CD4-positive, alpha-beta T cell treated with Interferon alpha-2 for 1 hour (primary cell): ENCODE measurements around the gene DIP2C.

Source experiments
- DNase-seq, 2 donors: peaks; one replicate each; pipeline ENCODE4 v3.0.0-alpha.2; 2020 to 2022

DIP2C gene

GRCh38 chr10:404991-405390 lies 284.5 kb downstream of the DIP2C start:
- no peak for DNase-seq

DNA sequence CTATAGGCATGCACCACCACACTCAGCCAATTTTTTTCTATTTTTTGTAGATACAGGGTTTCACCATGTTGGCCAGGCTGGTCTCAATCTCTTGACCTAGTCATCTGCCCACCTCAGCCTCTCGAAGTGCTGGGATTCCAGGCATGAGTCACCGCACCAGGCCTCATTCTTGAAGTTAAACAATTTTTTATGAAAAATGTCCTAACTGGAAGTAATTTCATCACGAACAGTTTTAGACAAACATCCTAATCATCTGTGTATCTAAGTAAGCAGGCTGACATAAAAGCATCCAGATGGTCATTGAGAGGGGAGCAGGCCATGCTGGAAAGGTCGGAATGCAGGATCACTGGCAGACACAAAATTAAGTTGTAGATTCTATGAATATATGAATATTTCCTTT lies 285.1 kb downstream of the DIP2C start:
- DNase-seq: no peak

DNA sequence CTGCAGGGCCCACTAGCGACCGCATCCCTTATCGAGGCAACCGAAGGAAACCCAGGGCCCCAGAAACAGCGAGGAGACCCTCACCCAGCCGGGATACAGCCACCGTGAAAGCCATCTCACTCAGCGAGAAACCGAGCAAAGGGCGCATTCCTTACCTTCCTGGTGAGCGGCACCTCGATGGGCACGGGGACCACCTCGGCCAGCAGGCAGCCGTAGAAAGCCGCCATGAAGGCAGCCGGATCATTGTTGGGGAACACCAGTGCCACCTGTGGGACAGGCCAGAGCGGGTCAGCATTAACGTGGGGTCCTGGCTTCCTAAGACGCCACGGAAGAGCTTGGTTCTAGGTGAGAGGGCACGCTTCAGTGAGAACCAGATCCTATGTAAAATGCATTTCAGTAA lies 290.5 kb downstream of the DIP2C start:
- no peak for DNase-seq

GRCh38 chr10:397321-398068 lies 292.0 kb downstream of the DIP2C start:
- no peak for DNase-seq

- DNase-seq: no peak
These were observed 292.8 kb downstream of the DIP2C start for GRCh38 chr10:396535-397220.

DNA sequence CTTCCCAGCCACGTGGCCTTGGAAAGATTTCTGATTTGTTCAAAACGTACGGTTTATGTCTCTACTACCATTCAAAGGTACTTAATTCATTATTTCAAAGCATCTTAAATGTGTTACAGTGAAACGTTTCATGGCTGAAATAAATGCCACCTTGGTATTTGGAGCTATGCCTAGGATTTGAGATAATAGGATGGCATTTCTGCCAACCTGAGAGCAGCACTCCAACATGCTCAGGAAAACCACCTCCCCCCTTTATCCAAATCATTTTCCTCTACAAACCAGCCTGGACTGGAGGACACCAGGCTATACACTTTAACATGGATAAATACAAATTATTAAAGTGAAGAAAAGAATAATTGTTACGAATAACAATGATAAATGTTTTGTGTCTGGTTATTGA lies 293.4 kb downstream of the DIP2C start:
- no peak for DNase-seq

- no peak for DNase-seq
These were observed 293.8 kb downstream of the DIP2C start for GRCh38 chr10:395665-396064.

DNA sequence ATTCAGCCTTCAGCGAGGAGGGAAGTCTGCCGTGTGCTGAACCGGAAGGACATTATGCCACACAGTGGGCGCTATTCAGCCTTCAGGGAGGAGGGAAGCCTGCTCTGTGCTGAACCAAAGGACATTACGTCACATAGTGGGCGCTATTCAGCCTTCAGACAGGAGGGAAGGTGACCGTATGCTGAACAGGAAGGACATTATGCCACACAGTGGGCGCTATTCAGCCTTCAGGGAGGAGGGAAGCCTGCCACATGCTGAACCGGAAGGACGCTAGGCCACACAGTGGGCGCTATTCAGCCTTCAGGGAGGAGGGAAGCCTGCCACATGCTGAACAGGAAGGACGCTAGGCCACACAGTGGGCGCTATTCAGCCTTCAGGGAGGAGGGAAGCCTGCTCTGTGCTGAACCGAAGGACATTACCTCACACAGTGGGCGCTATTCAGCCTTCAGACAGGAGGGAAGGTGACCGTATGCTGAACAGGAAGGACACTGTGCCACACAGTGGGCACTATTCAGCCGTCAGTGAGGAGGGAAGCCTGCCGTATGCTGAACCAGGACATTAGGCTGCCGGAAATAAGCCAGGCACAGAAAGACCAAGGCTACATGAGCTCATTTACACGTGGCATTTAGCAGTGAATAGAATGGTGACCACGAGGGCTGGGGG lies 294.9 kb downstream of the DIP2C start:
- peak in 1 of 2 donors; percentile 11 for DNase-seq

DNA sequence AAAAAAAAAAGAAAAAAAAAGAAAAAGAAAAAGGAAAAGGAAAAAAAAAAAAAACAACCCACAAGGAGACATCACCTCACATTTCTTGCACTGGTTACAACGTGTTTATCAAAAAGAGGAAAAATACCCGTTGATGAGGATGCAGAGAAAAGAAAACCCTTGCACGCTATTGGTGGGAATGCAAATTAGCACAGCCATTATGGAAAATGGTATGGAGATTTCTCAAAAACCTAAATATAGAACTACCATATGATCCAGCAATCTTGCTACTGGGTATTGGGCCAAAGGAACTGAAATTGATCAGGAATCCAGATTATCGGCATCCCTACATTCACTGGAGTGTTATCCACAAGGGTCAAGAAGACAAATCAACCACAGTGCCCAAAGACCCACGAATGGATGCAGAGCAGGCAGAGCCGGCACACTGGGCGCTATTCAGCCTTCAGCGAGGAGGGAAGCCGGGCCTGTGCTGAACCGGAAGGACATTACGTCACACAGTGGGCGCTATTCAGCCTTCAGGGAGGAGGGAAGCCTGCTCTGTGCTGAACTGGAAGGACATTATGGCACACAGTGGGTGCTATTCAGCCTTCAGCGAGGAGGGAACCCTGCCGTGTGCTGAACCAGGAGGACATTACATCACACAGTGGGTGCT lies 295.6 kb downstream of the DIP2C start:
- no peak for DNase-seq

DNA sequence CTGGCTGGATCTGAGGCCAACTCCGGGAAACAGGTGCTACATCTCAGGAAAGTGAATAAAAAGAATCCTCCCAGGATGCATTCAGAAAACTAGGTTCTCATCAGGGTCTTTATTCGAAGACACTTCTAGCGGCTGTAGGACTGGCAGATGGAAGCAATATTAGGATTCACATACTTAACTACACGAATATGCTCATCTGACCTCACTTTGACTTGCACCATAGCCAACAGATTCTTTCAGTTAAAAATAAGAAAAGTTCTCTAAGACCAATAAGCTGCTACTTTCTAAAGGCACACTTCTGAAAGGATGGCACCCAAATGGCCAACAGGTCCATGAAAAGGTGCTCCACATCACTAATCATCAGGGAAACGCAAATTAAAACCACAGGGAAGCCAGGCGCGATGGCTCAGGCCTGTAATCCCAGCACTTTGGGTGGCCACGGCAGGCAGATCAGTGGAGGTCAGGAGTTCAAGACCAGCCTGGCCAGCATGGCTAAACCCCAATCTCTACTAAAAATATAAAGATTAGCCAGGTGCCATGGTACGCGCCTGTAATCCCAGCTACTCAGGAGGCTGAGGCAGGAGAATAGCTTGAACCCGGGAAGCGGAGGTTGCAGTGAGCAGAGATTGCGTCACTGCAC lies 296.2 kb downstream of the DIP2C start:
- no peak for DNase-seq

- no peak for DNase-seq
These were observed 296.8 kb downstream of the DIP2C start for GRCh38 chr10:392705-393037.

DNA sequence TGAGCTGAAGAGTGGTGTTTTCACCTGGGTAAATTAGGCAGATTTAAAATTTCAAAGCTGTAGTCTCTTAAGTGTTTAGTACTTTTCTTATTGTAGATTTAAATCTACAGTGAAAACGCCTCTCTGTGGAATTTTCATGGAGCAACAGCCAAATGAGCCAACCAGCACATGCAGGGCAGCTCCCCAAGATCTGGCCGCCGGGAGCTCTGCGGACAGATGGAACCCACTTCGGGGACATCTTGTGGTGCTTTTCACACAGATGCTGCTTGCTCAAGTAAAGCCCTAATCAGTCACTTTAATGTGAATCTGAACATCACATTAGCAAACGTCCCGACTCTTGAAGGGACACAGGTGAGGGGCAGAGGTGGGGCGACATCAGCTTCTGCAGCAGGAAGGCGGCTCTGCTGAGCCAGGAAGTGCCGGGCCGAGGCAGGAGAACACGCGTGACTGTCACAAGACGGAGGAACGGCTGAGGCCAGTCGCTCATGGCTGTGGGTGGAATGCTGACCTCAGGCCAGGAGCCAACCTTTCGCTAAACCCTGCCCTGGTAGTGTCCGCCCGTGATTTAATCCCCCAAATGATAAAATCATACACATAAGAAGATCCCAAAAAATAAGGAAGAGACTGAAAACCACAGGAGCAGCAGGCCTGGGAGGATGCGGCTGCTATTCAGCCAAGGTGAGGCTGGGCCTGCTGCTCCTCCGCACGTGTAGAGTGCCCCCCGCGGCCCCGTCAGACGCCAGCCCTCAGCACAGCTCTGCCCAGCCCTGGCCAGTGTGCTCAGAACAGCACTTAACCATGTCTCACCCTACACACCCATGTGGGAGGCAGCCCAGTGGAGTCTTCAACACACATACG lies 297.4 kb downstream of the DIP2C start:
- DNase-seq: no peak

GRCh38 chr10:391305-391704 lies 298.2 kb downstream of the DIP2C start:
- no peak for DNase-seq

DNA sequence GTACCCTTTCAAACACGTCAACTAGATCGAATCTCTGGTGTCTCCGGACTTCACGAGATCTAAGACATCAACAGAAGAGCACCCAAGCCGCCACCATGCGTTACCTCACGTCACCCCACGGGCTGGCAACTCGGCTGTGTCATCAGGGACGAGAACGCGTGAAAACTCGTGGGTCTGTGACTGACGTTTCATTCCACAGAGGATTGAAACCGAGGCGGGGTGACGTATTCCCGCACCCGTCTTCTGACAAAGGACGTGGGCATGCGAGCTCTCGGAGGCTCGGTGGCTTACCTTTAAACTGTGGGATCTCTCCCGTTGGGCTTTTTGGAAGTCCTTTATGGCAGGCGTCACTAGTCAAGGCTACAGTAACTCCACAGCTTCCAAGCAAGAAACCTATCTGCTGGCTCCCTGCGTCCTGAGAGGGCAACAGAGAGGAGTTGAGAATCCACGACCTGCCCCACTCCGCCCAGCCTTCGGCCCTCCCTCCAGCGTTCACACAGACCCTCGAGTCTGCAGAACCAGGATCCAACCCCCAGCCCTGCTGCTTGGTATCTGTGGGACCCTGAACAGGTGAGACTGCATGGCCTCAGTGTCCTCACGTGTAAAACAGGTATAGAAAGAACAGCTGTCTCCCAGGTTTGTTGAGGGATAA lies 298.9 kb downstream of the DIP2C start:
- no peak for DNase-seq

- DNase-seq: no peak
These were observed 299.5 kb downstream of the DIP2C start for GRCh38 chr10:389836-390448.

DNA sequence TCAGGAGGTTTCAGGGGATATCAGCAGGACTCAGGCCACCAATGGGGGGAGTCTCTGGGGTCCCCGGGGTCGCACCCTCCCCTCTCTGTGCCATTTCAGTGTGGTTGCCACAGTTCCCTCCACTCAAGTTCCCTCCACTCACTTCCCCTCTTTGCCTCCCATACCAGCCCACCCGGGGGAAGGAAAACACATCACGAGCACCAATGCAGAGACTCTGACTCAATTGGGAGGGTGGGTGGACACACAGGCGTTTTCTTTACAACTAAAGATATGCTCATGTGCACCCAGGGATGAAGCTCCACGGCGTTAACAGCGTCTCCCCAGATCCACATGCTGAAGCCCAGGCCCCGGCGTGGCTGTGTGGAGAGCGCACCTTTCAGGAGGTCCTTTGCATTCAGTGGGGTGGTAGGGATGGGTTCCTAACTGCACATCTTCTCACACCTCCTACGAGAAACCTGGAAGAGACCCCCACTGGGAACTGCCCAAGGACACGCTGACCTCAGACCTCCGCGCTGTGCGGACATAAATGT lies 300.1 kb downstream of the DIP2C start:
- DNase-seq: no peak

GRCh38 chr10:388661-389045 lies 300.8 kb downstream of the DIP2C start:
- DNase-seq: no peak

- no peak for DNase-seq
These were observed 301.4 kb downstream of the DIP2C start for GRCh38 chr10:387909-388660.

GRCh38 chr10:387593-387891 lies 301.9 kb downstream of the DIP2C start:
- DNase-seq: no peak
